Mucosa of descending colon (tissue), 3 donors: ENCODE measurements around the gene GRIA4. TPM values are rescaled to one million over a fixed set of nuclear protein-coding genes. Genes with fewer than 3 reads are reported as not detected.

Experiments
- ATAC-seq: fragments of 200-7000 bp; cut with Tn5 transposase; one replicate; pipeline ENCODE4 v1.9.1; 2020; ENCODE audit warnings: mild to moderate bottlenecking, moderate library complexity
- DNase-seq, 3 donors: peaks; one replicate each; pipeline ENCODE4 v3.0.0-alpha.2; 2020
- H3K36me3 ChIP-seq: fragments of 200-600 bp; one replicate; pipeline ENCODE4 v1.8.0; 2021; ENCODE audit warnings: low read depth, mild to moderate bottlenecking
- H3K4me1 ChIP-seq: fragments of 200-600 bp; one replicate; pipeline ENCODE4 v1.8.0; 2021; ENCODE audit warnings: low read depth, mild to moderate bottlenecking
- H3K4me3 ChIP-seq: fragments of 200-600 bp; one replicate; pipeline ENCODE4 v1.8.0; 2021; ENCODE audit warnings: mild to moderate bottlenecking
- H3K9me3 ChIP-seq: fragments of 200-600 bp; one replicate; pipeline ENCODE4 v1.8.0; 2021; ENCODE audit warnings: mild to moderate bottlenecking
- CTCF ChIP-seq: fragments of 200-600 bp; IDR thresholded peaks from one replicate; pipeline ENCODE4 v1.8.0; 2022; ENCODE audit warnings: antibody characterized with exemption, mild to moderate bottlenecking
- intact Hi-C, 2 donors: fragments of 100-400 bp; cut with DNase I in 1 of 2; cut with micrococcal nuclease in 1 of 2; formaldehyde crosslinking; loops; one replicate each; pipeline versions ENCODE4 v1.11.0 to v1.11.1; 2022; cut with DNase I, micrococcal nuclease
- long read RNA-seq, 2 donors: library from polyadenylated mRNA; unstranded; transcript quantifications; one replicate each; pipeline ENCODE4 v2.0.0, GENCODE V29; 2019 to 2021
- total RNA-seq, 3 donors: library from RNA; stranded (reverse); fragmentation: NEBNext Ultra II Directional in 2 of 3; extraction: Animal tissue kit (Norgen Biotek cat#: 25700) in 2 of 3; gene quantifications; one replicate each; pipeline versions ENCODE4 v1.2.1 to v1.2.4, GENCODE V29; 2021 to 2023
- donor health status: DM: no; HTN: no; CAD: no; lungs with moderate emphysema.
- donor health status: DM: no; HTN: no; CAD: no.
- donor health status: DM: no; HTN: yes; CAD: no.

The GRIA4 gene
- 1 to 10 TPM; 1.6 to 2.3 (median 1.6) TPM for total RNA-seq
- long read RNA-seq, donor 1: 0 reads
- long read RNA-seq, donor 2: 0 reads

GRCh38 chr11:105609832-105610781 is at the start of gene GRIA4:
TSS of gene GRIA4 (plus strand) at chr11:105610073. CDS start at chr11:105610998, 925 bp downstream.
- Histone ChIP-seq H3K9me3 (no peaks in the 10 kb centered on the region), H3K4me1 (no peaks in the 10 kb centered on the region), H3K36me3 (no peaks in the 10 kb centered on the region), H3K4me3 (no peak within 1 kb of the TSS)
- ATAC-seq: peak; percentile 44
- peak; percentile 15 to 34 (median 24) for DNase-seq
- no peak for TF ChIP-seq CTCF
- intact Hi-C loops: no loop called here

GRCh38 chr11:105573091-105573490 is 36.8 kb upstream of the GRIA4 start:
- H3K9me3 ChIP-seq: no peaks in the 10 kb centered on the region
- DNase-seq (no peak), ATAC-seq (no peak)
- no peaks in the 10 kb centered on the region for H3K36me3 ChIP-seq
- intact Hi-C loops: no loop called here
- no peak overlapping the region for H3K4me3 ChIP-seq
- no peak for TF ChIP-seq CTCF
- H3K4me1 ChIP-seq: no peaks in the 10 kb centered on the region

GRCh38 chr11:105574974-105575373 is 34.9 kb upstream of the GRIA4 start:
- Histone ChIP-seq H3K36me3 (no peaks in the 10 kb centered on the region), H3K4me3 (no peak overlapping the region), H3K4me1 (no peaks in the 10 kb centered on the region), H3K9me3 (no peaks in the 10 kb centered on the region)
- no peak for DNase-seq
- ATAC-seq: no peak
- intact Hi-C loops: no loop called here
- no peak for TF ChIP-seq CTCF

GRCh38 chr11:105577641-105578040 is 32.2 kb upstream of the GRIA4 start:
- no peak for ATAC-seq
- H3K9me3 ChIP-seq: no peaks in the 10 kb centered on the region
- no peak for TF ChIP-seq CTCF
- H3K4me3 ChIP-seq: no peak overlapping the region
- intact Hi-C loops: no loop called here
- no peaks in the 10 kb centered on the region for H3K4me1 ChIP-seq
- DNase-seq: no peak
- no peaks in the 10 kb centered on the region for H3K36me3 ChIP-seq

GRCh38 chr11:105579111-105579510 is 30.8 kb upstream of the GRIA4 start:
- Histone ChIP-seq H3K4me3 (no peak overlapping the region), H3K9me3 (no peaks in the 10 kb centered on the region), H3K36me3 (no peaks in the 10 kb centered on the region), H3K4me1 (no peaks in the 10 kb centered on the region)
- DNase-seq: no peak
- no peak for TF ChIP-seq CTCF
- intact Hi-C loops: no loop called here
- no peak for ATAC-seq
